MM.1S (cell line): Measurements from ENCODE around the gene CLPTM1.

Experiments
- EZH2 ChIP-seq: fragments of 300-600 bp; sonication (generic); optimal IDR thresholded peaks from 2 replicates; pipeline ENCODE3; 2017; ENCODE audit warnings: low read depth, mild to moderate bottlenecking, antibody characterized with exemption, low read length, mixed read lengths
- EZH2phosphoT487 ChIP-seq: fragments of 300-600 bp; sonication (generic); IDR thresholded peaks from 2 replicates; pipeline ENCODE4 v1.6.1; 2018; ENCODE audit warnings: antibody characterized with exemption, low read length
- TF ChIP-seq, protein P1 (sequence below): fragments of 300-600 bp; sonication (generic); IDR thresholded peaks from 2 replicates; pipeline ENCODE4 v1.5.1; 2016; ENCODE audit warnings: antibody characterized with exemption, low read length, mixed read lengths

DNA sequence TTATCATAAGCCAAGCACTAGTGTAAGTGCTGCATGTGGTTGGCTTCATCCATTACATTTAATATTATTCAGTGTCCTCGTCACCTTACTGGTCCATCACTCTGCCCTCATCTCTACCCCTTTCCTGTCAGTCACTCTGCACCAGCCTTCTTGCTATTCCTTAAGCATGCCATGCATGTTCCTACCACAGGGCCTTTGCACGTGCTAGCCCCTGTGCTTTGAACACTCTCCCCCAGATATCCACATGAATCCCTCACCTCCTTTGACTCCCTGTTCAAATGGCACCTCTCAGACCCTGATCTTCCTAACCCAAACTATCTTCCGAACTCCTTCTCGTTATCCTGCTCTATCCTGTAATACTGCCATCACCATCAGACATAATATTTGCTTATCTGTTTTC, 42.8 kb downstream of the CLPTM1 start:
- TF ChIP-seq EZH2 (no peak), EZH2phosphoT487 (no peak)
- TF ChIP-seq, protein P1, sequence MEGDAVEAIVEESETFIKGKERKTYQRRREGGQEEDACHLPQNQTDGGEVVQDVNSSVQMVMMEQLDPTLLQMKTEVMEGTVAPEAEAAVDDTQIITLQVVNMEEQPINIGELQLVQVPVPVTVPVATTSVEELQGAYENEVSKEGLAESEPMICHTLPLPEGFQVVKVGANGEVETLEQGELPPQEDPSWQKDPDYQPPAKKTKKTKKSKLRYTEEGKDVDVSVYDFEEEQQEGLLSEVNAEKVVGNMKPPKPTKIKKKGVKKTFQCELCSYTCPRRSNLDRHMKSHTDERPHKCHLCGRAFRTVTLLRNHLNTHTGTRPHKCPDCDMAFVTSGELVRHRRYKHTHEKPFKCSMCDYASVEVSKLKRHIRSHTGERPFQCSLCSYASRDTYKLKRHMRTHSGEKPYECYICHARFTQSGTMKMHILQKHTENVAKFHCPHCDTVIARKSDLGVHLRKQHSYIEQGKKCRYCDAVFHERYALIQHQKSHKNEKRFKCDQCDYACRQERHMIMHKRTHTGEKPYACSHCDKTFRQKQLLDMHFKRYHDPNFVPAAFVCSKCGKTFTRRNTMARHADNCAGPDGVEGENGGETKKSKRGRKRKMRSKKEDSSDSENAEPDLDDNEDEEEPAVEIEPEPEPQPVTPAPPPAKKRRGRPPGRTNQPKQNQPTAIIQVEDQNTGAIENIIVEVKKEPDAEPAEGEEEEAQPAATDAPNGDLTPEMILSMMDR, result no peak
